ENCODE results near the gene CD3E.

Gene CD3E

DNA sequence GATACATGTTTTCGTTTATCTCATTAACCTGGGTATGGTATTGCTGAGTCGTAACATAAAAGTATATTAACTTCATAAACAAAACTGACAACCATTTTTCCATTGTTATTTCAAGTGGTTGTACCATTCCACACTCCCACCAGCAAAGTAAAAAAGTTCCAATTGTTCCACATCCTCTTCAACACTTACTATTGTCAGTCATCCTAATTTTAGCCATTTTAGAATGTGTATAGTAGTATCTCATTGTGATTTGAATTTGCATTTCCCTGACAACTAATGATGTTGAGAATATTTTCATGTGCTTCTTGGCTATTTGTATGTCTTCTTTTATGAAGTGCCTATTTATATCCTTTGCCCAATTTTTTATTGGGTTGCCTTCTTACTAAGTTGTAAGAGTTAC, 10.5 kb upstream of the CD3E start:
- H3K27me3 ChIP-seq (ENCODE audit: insufficient read depth, poor library complexity, severe bottlenecking): no peaks in the 10 kb centered on the region
- DNase-seq (ENCODE audit: low spot score): no peak
- H3K4me3 ChIP-seq (ENCODE audit: severe bottlenecking): no peak overlapping the region
- H3K36me3 ChIP-seq (ENCODE audit: low read depth): no peaks in the 10 kb centered on the region
- no peak for ATAC-seq (ENCODE audit: low read depth)
- H3K4me1 ChIP-seq (ENCODE audit: insufficient read depth, poor library complexity, severe bottlenecking): peaks cover 13% of the 10 kb centered on the region
- TF ChIP-seq, protein P1, sequence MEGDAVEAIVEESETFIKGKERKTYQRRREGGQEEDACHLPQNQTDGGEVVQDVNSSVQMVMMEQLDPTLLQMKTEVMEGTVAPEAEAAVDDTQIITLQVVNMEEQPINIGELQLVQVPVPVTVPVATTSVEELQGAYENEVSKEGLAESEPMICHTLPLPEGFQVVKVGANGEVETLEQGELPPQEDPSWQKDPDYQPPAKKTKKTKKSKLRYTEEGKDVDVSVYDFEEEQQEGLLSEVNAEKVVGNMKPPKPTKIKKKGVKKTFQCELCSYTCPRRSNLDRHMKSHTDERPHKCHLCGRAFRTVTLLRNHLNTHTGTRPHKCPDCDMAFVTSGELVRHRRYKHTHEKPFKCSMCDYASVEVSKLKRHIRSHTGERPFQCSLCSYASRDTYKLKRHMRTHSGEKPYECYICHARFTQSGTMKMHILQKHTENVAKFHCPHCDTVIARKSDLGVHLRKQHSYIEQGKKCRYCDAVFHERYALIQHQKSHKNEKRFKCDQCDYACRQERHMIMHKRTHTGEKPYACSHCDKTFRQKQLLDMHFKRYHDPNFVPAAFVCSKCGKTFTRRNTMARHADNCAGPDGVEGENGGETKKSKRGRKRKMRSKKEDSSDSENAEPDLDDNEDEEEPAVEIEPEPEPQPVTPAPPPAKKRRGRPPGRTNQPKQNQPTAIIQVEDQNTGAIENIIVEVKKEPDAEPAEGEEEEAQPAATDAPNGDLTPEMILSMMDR (IDR thresholded peaks at IDR 0.05; ENCODE audit: poor library complexity, severe bottlenecking): no peak
- H3K27ac ChIP-seq (ENCODE audit: poor library complexity, severe bottlenecking): no peak overlapping the region
- no peaks in the 10 kb centered on the region for H3K9me3 ChIP-seq (ENCODE audit: severe bottlenecking)

DNA sequence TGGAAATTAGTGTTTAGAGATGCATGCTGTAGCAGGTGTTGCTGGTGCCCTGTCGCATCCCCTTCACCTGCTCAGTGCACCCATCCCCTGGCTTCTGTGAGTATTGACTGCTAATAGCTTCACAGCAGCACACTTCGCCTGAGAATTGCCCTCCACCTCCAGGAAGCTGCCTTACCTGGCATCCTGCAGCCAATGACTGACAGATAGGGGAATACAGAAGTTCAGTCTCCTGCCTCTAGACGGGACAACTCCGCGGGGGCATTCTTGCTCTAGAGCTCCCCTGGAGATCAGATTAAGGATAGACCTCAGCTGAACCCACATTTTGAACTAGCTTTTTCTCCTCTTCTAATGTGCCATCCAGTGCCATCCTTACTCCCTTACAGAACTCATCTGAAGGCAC, 9.3 kb upstream of the CD3E start:
- ATAC-seq (ENCODE audit: low read depth): 0 out of 3 replicates have a peak, but pooled peaks have one; percentile 4
- Histone ChIP-seq H3K27me3 (ENCODE audit: insufficient read depth, poor library complexity, severe bottlenecking) (no peaks in the 10 kb centered on the region), H3K27ac (ENCODE audit: poor library complexity, severe bottlenecking) (no peak overlapping the region), H3K36me3 (ENCODE audit: low read depth) (no peaks in the 10 kb centered on the region), H3K4me1 (ENCODE audit: insufficient read depth, poor library complexity, severe bottlenecking) (peaks cover 13% of the 10 kb centered on the region), H3K9me3 (ENCODE audit: severe bottlenecking) (no peaks in the 10 kb centered on the region), H3K4me3 (ENCODE audit: severe bottlenecking) (no peak overlapping the region)
- no peak for DNase-seq (ENCODE audit: low spot score)
- TF ChIP-seq, protein P1 (IDR thresholded peaks at IDR 0.05; ENCODE audit: poor library complexity, severe bottlenecking): no peak

DNA sequence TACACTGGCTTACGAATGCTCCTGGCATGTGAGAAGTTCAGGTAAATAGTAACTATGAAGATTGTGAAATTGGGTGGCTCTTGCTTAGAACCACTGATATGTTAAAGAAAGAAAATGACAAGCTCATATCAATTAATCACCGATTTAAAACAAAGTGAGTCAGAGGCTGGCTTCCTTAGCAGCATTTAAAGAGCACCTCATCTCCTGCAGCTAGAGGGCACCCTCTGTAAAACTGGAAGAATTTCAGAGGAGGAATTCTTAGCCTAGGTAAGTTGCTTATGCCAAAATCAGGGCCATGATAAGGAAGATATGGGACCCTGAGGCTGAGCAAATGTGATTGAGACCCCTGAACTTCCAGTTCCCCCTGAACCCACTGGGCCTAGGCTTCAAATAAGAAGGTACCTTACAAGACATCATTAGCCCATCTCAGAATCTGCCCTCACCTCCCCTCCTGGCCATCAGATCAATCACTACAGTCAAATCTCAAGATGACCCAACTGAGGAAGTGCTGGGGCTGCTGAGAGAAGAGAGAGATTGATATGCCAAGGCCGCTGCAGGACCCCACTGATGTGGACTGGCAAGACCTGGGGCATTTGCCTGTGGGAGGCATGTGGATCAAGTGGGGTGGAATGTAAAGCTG, 8.6 kb upstream of the CD3E start:
- ATAC-seq (ENCODE audit: low read depth): peak; percentile 81
- DNase-seq (ENCODE audit: low spot score): no peak
- Histone ChIP-seq H3K36me3 (ENCODE audit: low read depth) (no peaks in the 10 kb centered on the region), H3K4me3 (ENCODE audit: severe bottlenecking) (no peak overlapping the region), H3K27ac (ENCODE audit: poor library complexity, severe bottlenecking) (no peak overlapping the region), H3K9me3 (ENCODE audit: severe bottlenecking) (no peaks in the 10 kb centered on the region), H3K27me3 (ENCODE audit: insufficient read depth, poor library complexity, severe bottlenecking) (no peaks in the 10 kb centered on the region), H3K4me1 (ENCODE audit: insufficient read depth, poor library complexity, severe bottlenecking) (peaks cover 13% of the 10 kb centered on the region)
- TF ChIP-seq, protein P1 (IDR thresholded peaks at IDR 0.05; ENCODE audit: poor library complexity, severe bottlenecking): peak; percentile 90

DNA sequence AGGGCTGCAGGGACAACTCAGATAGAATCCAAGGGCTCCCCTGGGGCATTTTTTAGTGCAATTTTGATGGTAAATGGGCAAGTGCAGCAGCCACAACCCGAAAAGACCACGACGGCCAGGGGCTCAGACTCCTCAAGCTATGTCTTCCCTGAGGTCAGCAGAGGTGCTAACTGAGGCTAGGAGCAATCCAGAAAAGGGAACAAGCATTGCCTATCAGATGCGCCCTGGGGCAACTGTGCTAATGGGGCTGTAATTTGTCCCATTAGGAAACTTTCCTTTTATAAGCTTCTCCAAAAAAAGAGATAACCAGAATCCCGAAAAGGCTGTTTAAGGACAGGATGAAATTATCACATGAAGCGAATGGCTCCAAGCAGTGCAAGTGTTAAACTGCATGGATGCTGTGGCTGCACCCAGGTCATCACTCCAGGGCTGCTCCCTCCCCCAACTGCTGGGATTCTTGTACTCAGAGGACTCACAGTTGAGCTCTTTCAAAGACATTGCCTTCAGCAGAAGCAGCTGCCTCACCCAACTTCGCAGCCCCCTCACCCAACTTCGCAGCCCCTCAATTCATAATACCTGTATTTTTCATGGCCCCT, 2.8 kb upstream of the CD3E start:
- no peaks in the 10 kb centered on the region for H3K27me3 ChIP-seq (ENCODE audit: insufficient read depth, poor library complexity, severe bottlenecking)
- ATAC-seq (ENCODE audit: low read depth): no peak

More for the DNA sequence above, 2.8 kb upstream of the CD3E start:
- Histone ChIP-seq H3K36me3 (ENCODE audit: low read depth) (no peaks in the 10 kb centered on the region), H3K9me3 (ENCODE audit: severe bottlenecking) (no peaks in the 10 kb centered on the region), H3K27ac (ENCODE audit: poor library complexity, severe bottlenecking) (no peak overlapping the region), H3K4me1 (ENCODE audit: insufficient read depth, poor library complexity, severe bottlenecking) (no peaks in the 10 kb centered on the region), H3K4me3 (ENCODE audit: severe bottlenecking) (no peak overlapping the region)
- TF ChIP-seq, protein P1 (IDR thresholded peaks at IDR 0.05; ENCODE audit: poor library complexity, severe bottlenecking): no peak
- no peak for DNase-seq (ENCODE audit: low spot score)

Data from RWPE2 (cell line).